Stimulated activated CD8-positive, alpha-beta memory T cell treated with anti-CD3 and anti-CD28 coated beads, Interleukin-15, amount 100 ng/mL, for 4 hours (primary cell): ENCODE results near the gene LRRC15.

Experiments used
- DNase-seq, 2 donors: peaks; one replicate each; pipeline ENCODE4 v3.0.0-alpha.2; 2020; ENCODE audit warnings: low read depth in 2 of 2

The LRRC15 gene

GRCh38 chr3:194369522-194370279, at the start of gene LRRC15:
LRRC15 (minus strand) TSS chr3:194369743; CDS start chr3:194361043, 8,700 bp downstream.
- DNase-seq, result no peak

GRCh38 chr3:194418671-194419070, 49.1 kb upstream of the LRRC15 start:
- no peak for DNase-seq

GRCh38 chr3:194407423-194407822, 37.9 kb upstream of the LRRC15 start:
- DNase-seq, result no peak

GRCh38 chr3:194405766-194406165, 36.2 kb upstream of the LRRC15 start:
- DNase-seq, result no peak

- DNase-seq, result no peak
Measured at GRCh38 chr3:194404365-194405140, 35.0 kb upstream of the LRRC15 start.

- DNase-seq, result no peak
Measured at GRCh38 chr3:194401868-194402329, 32.4 kb upstream of the LRRC15 start.

GRCh38 chr3:194401346-194401745, 31.8 kb upstream of the LRRC15 start:
- no peak for DNase-seq

GRCh38 chr3:194399874-194400411, 30.4 kb upstream of the LRRC15 start:
- no peak for DNase-seq

- DNase-seq, result no peak
Measured at GRCh38 chr3:194399166-194399565, 29.6 kb upstream of the LRRC15 start, which contains the start of gene GP5. GP5 (minus strand) TSS chr3:194399266; CDS start chr3:194398282, 984 bp downstream.

- DNase-seq, result peak in 1 of 2 donors; percentile 4
Measured at GRCh38 chr3:194397757-194398312, 28.3 kb upstream of the LRRC15 start.

GRCh38 chr3:194396859-194397756, 27.6 kb upstream of the LRRC15 start:
- DNase-seq, result no peak

- no peak for DNase-seq
Measured at GRCh38 chr3:194396539-194396858, 27.0 kb upstream of the LRRC15 start.

GRCh38 chr3:194395778-194396538, 26.4 kb upstream of the LRRC15 start:
- peak; percentile 30 to 36 for DNase-seq

GRCh38 chr3:194395212-194395611, 25.7 kb upstream of the LRRC15 start:
- no peak for DNase-seq

GRCh38 chr3:194392576-194392975, 23.0 kb upstream of the LRRC15 start:
- no peak for DNase-seq

- DNase-seq, result no peak
Measured at GRCh38 chr3:194390835-194391234, 21.3 kb upstream of the LRRC15 start.

- DNase-seq, result no peak
Measured at GRCh38 chr3:194389269-194389668, 19.7 kb upstream of the LRRC15 start.

GRCh38 chr3:194387926-194388418, 18.4 kb upstream of the LRRC15 start:
- no peak for DNase-seq

- no peak for DNase-seq
Measured at GRCh38 chr3:194387276-194387675, 17.7 kb upstream of the LRRC15 start.

GRCh38 chr3:194386648-194387047, 17.1 kb upstream of the LRRC15 start:
- no peak for DNase-seq
